GM12873 (cell line): ENCODE results near the gene SLC22A6.

Experiments
- TF ChIP-seq, protein P1 (sequence below): IDR thresholded peaks from 2 replicates; pipeline ENCODE4 v1.5.1; 2012; ENCODE audit warnings: low read depth, mild to moderate bottlenecking, moderate library complexity, low read length, control low read depth; ENCODE audit not compliant: insufficient read depth; ENCODE audit errors: missing control alignments

The SLC22A6 gene

GRCh38 chr11:62983536-62984199, 1.1 kb downstream of the SLC22A6 start:
- TF ChIP-seq, protein P1, sequence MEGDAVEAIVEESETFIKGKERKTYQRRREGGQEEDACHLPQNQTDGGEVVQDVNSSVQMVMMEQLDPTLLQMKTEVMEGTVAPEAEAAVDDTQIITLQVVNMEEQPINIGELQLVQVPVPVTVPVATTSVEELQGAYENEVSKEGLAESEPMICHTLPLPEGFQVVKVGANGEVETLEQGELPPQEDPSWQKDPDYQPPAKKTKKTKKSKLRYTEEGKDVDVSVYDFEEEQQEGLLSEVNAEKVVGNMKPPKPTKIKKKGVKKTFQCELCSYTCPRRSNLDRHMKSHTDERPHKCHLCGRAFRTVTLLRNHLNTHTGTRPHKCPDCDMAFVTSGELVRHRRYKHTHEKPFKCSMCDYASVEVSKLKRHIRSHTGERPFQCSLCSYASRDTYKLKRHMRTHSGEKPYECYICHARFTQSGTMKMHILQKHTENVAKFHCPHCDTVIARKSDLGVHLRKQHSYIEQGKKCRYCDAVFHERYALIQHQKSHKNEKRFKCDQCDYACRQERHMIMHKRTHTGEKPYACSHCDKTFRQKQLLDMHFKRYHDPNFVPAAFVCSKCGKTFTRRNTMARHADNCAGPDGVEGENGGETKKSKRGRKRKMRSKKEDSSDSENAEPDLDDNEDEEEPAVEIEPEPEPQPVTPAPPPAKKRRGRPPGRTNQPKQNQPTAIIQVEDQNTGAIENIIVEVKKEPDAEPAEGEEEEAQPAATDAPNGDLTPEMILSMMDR = no peak

DNA sequence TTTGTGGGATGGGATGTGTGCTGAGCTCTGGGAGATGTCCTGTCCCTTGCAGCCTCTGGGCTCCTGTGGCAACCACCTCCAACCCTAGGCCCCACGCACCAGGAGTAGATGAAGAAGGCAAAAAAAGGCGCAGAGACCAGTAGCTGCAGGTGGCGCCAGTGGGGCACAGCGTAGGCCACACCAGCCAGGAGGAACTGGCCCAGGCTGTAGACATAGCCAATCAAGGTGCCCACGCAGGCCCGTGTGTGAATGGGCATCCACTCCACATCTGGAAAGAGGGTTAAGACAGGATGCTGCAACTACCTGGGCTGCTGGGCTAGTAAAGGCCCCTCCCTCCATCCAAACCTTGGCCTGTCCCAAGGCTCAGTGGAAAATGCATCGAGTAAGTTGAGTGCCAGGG, 3.0 kb downstream of the SLC22A6 start:
- TF ChIP-seq, protein P1 = no peak

DNA sequence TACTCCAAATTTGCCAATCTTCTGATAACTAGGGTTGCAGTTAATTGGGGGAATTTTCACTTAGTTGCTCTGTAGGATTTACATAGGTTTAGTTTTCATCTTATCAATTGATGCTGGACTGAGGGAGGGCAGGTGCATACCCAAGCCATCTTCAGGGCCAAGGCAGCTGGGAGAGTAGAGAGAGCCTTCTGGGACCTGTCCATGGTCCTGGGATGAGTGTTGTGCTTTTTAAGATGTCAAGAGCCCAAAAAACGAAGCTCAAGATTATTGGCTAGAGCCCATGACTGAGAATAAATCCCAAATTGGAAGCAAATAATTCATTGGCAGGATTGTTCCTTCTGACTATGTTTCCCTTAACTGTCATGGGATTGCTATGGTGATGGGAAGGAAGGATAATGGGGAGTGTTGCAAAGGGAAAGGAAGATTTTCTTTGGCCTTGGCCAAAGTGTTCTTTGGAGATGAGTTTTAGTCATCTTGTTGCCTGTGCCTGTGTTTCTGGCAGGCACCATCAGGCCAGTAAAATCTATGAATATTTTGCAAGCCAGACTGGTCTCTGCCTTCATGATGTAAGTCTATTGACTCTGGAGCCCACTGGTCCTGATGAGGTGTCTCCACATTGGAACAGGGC, 4.5 kb downstream of the SLC22A6 start:
- TF ChIP-seq, protein P1 = no peak

DNA sequence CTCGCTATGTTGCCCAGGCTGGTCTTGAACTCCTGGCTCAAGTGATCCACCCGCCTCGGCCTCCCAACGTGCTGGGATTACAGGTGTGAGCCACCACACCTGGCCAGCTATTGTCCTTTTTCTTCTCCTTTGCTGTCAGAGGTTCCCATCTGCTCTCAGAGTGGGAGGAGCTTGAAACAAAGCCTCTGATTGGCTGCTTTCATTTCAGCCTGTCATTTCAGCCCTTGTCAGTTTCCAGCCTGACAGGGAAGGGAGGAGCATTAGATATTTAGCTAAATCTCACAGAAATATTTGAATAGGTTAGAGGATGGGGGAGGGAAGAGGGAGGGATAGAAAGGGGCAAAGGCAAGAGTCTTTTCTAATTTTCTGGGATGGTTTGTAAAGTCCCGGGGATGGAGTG, 8.7 kb downstream of the SLC22A6 start:
- TF ChIP-seq, protein P1 = no peak

GRCh38 chr11:62974848-62975522, 9.8 kb downstream of the SLC22A6 start:
- TF ChIP-seq, protein P1 = peak; percentile 70

DNA sequence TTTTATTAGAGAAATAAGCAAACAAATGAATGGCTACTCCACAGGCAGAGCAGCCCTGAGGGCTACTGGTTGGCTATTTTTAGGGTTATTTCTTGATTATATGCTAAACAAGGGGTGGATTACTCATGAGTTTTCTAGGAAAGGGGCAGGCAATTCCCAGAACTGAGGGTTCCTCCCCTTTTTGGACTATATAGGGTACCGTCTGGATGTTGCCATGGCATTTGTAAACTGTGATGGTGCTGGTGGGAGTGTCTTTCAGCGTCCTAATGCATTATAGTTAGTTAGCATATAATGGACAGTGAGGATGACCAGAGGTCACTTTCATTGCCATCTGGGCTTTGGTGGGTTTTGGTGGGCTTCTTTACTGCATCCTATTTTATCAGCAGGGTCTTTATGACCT, 19.2 kb downstream of the SLC22A6 start:
- TF ChIP-seq, protein P1 = no peak

GRCh38 chr11:62962391-62962790, 22.4 kb downstream of the SLC22A6 start:
- TF ChIP-seq, protein P1 = no peak
